8988T (cell line): ENCODE data around the gene OR1J2.

Source experiments
- DNase-seq: peaks from one replicate; pipeline ENCODE4 v3.0.0; 2011

OR1J2 gene

DNA sequence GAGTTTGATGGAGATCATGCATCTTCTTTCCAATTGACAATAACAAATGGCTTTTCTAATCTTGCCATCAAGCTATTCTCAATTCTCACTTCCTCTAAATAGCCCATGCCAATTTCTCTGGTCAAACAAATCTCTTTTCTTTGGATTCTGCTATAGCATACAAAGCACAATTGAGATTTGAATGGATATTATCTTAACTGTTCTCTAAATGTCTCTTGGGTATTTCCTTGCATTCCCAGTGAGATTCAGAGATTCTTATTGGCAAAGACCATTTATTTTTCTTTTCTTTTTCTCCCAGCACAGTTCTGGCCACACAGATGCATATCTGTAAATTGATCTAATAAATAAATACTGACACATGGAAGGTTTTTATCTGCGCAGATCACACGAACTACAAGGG is 42.2 kb downstream of the OR1J2 start, which contains the start of gene OR1N2:
OR1N2 (plus strand) TSS at position 301 of the 400 bp plus-strand sequence. CDS start 100 bp downstream, outside the sequence.
- DNase-seq, result no peak
